HG02970 (cell line): ENCODE data around the gene MACROH2A2.
"Not testable (repeated sequence)": the region's sequence is repeated elsewhere in the genome, so short reads cannot be mapped to it uniquely, and the experiment has no call there.

Experiments used
- ATAC-seq: cut with Tn5 transposase; IDR thresholded peaks from one replicate; pipeline ENCODE4 v1.9.1; 2021; ENCODE audit warnings: mild to moderate bottlenecking, moderate library complexity, moderate number of reproducible peaks; ENCODE audit not compliant: unreplicated experiment, low FRiP score

MACROH2A2 gene

DNA sequence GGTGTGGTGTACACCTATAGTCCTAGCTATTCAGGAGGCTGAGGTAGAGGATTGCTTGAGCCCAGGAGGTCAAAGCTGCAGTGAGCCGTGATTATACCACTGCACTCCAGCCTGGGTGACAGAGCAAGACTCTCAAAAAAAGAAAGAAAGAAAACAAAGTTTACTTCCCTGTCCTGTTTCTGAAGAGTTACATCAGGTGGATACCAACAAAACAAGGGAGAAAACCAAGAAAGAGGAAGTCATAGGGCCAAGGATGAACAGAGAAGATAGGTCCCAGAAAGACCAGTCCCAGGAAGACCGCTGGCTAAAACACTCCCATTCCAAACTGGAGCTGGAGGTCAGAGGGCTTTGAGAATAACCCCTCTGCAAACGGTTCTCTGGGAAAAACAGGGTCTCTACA, 13.5 kb downstream of the MACROH2A2 start:
- ATAC-seq, result no peak

DNA sequence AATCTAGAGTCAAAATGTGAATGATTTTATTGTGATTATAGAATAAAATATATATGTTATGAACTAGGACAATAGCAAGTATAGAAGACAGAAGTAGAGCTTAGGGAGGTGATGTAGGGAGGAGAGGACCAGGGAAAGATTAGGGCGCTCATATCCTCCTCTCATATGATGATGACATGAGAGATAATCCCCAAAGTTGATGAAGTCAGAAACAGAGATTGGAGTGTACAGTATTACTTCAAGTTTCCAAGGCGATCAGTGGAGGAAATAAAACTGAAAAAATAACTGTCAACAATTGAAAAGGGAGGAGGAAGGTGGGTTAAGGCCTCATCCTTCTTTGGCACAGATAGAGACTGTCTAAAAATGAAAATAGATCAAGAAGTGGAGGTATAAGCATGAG, 14.9 kb downstream of the MACROH2A2 start:
- no peak for ATAC-seq

DNA sequence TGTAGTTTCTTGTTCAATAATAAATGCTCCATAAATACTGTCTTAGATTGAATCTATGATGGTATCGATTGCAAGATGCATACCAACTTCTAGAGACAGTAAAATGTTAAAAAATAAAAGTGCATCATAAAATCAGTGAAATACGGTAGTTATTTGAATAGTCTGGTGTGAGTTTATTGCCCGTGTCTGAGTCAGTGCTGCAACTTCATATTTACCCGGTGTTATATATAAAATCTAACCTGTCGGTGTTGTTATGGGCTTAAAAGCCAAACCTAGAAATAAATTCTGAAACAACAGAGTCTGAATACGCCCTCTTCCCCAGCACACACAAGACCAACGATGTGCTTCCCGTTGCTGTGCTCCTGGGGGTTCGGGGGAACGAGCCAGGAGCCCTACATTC, 16.3 kb downstream of the MACROH2A2 start:
- ATAC-seq, result no peak

DNA sequence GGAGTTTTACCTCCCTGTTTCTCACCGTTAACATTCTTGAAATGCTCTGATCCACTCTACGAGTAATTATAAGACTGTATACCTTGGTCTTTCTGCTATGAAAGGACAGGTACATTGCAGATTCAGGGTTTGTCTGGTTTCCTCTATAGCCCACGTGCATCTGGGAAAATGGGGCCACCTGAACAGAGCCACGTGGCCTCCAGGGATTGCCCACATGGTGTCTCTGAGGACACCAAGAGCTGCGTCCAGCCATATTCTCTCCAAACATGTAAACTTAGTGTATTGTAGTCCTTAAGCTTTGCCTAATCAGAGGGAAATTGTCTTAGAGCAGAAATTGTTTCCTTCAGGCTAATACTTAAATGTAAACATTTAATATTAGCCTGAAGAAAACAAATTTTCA, 16.7 kb downstream of the MACROH2A2 start:
- ATAC-seq, result no peak

DNA sequence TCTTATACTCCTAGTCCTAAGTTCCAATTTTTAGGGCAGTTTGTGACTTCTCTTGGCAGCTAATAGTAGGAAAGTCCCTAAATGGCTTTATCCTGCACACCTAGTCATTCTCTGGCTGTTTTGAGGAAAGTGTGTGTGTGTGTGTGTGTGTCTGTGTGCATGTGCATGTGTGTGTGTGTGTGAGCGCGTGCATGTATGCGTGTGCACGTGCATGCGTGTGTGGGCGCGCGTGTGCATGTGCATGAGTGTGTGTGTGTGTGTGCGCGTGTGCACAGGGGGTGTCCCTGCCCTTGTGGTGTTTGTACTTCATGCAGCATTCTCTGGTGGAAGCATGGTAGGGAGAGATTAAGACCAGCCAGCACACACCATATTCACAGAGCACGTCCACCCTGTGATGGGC, 18.2 kb downstream of the MACROH2A2 start:
- no peak for ATAC-seq

DNA sequence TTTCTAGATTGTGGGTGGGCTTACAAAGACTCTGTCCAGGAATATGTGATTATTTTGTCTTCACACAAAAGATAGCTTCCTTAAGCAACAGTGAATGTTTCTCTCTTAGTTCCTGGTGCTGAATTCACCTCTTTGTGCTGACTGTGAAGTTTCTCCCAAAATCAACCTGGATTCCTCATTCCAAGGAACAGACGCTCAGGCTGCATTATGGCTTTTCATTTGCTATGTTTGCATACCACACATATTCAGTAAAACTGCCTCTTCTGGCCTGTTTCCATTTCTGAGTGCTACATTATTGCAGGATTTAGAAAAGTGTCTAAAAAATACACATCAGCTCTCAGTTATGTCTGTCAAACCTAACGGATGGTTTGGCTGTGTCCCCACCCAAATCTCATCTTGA, 21.5 kb downstream of the MACROH2A2 start:
- no peak for ATAC-seq

DNA sequence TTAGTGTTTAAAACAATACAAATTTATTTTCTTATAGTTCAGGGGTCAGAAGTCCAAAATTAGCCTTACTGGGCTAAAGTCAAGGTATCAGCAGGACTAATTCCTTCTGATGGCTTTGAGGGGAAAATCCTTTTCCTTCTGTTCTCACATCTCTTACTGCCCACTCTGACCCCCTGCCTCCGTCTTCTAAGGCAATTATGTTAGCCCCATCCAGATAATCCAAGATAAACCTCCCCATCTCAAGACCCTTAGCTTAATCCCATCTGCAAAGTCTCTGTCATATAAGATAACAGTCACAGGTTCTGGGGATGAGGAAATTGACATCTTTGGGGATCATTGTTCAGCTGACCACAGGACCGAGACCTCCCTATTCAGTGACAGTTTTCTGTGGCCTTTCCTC, 22.3 kb downstream of the MACROH2A2 start:
- no peak for ATAC-seq

DNA sequence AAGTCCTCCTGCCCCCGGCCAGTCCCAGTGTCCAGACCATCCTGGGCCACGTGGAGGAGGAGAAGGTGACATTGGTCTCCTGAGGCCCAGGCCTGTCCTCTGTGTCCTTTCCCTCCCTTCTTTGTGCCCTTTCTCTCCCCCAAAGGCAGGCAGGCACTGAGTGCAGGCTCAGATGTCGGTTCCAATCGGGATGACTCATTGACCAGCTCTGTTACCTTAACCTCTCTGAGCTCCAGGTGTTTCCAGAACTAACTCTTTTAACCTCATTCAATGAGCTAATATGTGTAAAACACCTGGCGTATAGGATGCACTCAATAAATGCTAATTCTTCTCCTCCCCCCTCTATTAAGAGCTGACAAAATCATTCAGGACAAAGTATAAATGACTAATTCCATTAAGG, 25.7 kb downstream of the MACROH2A2 start:
- ATAC-seq, result no peak

DNA sequence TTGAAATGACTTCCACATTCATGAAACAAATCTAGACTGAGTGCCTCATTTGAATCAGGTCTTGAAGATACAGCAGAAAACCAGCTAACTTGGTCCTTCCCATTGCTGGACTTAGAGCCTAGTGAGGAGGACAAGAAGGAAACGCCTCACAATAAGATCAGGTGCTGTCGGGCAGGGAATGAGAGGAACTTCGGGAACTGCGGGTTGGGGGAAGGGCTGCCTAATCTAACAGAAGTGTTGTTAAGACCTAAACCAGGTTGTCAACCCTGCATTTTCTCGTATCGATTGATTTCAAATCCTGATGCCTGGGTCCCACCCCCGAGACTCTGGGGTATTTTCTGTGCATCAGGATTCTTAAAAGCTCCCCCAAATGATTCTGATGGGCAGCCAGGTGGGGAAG, 26.3 kb downstream of the MACROH2A2 start:
- no peak for ATAC-seq

DNA sequence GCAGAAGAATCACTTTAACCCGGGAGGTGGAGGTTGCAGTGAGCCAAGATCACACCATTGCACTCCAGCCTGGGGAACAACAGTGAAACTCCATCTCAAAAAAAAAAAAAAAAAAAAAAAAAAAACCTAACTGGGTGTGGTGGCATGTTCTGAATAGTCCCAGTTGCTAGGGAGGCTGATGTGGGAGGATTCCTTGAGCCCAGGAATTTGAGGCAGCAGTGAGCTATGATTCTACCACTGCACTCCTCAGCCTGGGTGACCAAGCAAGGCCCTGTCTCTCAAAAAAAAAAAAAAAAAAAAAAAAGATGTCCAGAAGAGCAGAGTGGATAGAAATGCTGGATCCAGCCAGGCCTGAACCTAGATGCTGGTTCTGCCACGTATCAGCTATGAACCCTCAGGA, 28.1 kb downstream of the MACROH2A2 start:
- not testable (repeated sequence) for ATAC-seq

DNA sequence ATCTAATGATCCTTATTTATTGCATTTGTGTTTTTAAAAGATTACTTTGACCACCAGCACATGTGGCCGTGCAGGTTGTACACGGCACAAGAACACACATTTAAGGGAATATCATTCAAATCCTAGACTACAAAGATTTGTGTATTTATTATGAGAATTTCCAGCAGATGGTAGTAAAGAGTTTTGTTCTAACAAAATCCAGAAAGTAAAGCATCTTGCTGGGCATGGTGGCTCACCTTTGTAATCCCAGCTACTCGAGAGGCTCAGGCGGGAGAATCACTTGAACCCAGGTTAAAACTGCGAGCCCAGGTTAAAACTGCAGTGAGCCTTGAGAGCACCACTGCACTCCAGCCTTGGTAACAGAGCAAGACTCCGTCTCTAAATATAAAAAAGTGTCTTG, 31.5 kb downstream of the MACROH2A2 start:
- ATAC-seq, result no peak

DNA sequence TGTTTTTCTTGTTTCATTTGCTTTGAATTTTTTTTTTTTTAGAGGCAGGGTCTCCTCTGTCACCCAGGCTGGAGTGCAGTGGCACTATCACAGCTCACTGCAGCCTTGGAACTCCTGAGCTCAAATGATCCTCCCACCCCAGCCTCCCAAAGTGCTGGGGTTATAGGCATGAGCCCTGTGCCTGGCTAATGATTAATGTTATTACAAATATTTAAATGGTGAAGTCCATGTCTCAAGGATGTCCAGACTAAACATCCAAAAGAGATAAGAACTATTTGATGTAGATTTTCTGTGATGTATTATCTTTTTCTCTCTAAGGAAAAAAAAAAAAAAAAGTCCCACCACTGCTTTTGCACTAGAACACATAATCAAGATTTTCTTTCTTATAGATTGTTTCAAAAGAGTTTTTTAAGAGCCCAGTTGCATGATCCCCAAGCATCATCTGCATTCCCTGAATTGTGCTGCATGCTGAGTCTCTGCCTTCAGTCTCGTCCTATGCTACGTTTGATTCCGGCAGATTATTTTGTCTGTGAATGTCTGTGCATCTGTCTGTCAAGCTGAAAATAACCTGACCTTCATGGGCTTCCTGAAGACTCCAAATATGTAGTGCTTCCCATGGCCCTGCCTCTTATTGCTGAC, 33.4 kb downstream of the MACROH2A2 start:
- no peak for ATAC-seq

DNA sequence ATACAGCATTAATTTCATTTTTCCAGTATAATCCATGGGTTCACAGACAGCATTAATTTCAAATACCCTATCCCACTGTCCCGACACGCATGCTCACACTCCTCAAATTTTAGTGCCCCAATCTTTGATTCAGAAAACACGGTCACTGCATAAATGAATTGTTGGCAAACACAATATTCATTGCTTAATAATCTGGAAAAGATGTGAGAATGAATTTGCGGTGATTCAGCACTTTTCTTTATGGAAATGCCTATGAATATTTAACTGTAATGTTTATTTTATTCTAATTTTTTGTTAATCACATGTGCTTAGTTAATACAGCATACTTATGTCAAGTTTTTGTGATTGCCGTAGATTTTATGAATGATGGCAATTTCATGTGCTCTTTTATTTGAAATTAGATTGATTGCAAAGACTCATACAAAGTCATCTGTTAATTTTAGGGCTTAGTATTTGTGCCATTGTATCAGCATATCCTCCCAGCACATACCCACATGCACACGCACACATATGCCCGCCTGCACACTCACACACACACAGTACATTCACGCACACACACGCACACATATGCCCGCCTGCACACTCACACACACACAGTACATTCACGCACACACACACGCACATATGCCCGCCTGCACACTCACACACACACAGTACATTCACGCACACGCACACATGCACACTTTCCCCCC, 35.1 kb downstream of the MACROH2A2 start:
- no peak for ATAC-seq

DNA sequence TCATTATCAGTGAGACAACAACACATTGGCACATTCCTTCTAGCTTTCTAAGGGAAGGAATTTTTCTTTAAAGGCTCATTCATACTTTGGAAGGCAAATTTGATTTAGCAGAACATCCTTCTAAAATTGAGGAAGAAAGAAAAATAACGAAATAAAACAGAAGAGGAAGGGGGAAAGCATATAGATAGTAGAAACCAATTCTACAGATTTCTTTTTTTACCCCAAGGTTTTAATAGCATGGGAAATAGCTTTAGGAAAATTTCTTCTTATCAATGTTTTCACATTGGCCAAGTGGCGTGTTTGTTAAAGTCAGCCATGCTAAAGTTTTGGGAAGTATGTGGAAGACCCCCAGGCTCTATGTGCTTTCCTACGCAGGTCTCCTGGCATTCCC, 35.7 kb downstream of the MACROH2A2 start:
- no peak for ATAC-seq

DNA sequence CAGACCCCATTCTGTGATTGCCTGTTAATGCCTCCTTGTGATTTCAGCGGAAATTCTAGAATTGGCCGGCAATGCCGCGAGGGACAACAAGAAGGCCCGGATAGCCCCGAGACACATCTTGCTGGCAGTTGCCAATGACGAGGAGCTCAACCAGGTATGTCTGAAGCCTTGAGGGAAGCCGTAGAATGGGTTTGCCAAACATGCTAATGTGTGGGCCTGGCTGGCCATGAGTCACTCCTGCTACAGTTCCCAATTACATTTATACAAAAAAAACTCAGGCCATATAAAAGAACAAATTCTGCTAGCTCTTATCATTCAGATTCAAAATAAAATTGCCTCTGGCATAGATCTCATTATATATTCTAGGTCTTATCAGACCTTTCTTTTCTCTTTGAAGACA, 37.4 kb downstream of the MACROH2A2 start:
- ATAC-seq, result no peak

DNA sequence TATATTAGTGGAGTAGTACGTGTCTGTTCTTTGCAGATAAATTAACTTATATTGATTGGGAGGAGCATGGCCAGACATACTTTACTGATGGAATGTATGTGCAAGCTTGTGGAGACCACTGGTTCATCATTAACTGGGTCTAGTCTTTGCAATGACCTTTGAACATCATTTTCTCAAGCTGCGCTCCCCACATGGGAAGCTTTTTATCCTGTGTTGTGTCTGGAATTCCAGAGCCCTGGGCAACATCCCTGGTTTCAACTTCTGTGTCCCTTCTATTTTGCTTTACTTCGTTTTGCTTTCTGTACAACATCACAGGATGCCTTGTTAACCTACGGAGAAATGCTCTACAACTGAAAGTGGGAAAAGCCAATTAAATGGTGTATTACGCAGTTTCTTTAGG, 38.3 kb downstream of the MACROH2A2 start:
- ATAC-seq, result no peak

DNA sequence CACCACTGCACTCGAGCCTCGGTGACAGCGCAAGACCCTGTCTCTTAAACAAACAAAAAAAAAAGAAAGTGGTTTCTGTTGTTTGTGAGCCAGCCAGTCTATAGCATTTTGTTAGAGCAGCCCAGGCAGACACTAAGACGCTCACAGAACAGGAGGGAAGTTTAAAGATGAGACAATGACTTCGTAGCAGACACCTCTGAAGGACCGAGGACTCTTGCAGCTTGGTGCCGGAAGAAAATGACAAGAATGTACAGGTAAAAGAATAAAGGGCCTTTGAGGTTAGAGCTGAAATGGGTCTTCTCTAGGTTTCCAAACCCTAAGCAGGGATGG, 39.7 kb downstream of the MACROH2A2 start:
- no peak for ATAC-seq

DNA sequence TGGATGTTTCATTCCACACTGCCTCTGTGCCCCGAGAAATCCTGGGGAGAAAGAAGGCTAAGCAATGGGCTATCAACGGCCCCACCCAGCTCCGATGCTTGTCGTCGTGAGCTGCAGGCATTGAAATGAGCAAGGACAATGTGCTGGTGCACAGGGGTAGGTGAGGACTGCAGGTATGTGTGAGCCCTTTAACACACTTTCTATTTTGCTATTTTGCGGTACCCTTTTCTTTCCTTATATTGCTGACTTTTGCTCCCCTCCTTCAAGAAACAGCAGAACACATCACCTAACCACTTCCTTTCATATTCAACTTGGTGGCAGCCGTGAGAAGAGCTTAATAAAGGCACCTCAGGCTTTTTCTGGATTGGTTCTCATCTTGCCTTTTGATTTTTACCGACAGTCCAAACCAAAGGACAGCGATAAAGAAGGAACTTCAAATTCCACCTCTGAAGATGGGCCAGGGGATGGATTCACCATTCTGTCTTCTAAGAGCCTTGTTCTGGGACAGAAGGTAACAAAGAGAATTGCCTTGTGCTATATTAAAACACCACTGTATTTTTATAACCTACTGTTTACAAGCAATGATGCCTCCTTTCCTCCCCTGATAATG, 40.8 kb downstream of the MACROH2A2 start:
- ATAC-seq, result no peak

DNA sequence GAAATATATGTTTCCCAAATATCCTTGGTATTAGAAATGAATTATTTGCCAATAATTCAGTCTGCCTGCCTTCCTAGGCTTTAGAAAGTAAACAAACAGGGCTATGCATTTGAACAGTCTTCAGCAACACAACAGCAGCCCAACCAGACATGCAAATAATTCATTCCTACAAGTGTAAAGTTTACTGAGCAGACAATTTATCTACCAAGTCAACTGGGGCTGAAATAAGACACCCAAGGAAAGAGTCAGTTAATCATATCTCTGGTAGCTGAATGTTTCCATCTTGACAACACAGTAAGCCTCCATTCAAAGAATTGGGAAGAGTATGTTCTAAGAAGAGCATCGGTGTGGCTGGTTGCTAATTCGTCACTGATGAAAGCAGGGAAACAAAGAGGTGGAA, 41.6 kb downstream of the MACROH2A2 start:
- ATAC-seq, result no peak

DNA sequence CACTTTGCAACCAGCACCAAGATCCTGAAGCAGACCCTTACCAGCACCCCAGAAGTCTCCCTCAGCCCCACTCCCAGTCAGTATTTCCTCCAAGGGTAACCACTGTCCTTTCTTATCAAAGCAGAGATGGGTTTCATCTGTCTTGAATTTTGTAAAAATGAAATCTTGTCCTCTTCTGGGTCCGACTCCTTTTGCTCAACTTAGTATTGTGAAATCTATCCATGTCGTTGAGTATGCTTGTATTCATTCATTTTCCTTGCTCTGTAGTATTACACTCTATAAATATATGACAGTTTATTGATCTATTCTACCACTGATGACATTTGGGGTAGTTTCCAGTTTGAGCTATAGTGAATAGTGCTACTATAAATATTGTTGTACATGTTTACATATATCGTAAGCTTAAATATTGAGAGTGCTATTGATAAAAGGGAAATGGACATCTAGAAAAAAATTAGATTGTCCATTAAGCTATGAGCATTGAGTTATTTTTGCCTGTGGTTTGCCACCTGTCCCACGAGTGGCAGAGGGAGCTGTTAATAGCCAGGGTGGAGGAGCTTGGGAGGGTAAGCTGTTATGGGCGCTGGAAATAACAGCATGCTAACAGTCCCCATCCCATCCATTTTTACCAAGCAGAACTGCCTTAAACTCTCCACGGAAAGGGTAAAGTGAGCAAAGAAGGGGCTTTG, 43.5 kb downstream of the MACROH2A2 start:
- no peak for ATAC-seq

DNA sequence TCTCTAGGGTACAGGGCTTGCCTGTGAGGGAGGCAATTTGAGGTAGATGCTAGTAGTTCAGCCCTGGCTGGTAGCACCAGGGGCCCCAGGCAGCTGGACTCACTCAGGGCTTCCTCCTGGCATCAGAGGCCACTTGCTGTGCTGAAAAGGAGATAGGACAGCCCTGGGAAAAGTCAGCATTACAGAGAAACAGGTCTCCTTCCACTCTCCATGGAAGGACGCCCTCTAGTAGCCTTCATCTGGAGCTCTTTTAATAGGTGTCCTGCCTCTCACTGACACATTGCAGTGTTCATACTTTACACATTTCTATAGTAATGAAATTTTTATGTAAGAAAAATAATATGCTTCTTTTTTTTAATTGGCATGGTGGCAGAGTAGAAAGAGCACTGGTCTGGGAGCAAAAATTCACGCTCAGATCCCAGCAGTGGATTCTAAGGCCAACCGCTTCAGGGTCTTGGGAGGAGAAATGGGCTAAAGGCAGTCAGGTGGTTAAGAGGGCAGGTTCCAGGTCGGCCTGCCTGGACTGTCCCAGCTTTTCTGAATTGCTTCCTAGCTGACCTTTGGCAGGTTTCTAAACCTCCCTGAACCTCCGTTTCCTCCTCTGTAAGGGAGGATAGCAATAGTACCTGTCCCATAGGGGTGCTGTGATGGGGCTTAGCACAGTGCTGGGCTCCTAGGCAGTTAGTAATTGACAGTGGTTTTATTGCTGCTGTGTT, 44.2 kb downstream of the MACROH2A2 start:
- ATAC-seq, result no peak
